ENCODE measurements around the gene BID.
A peak's percentile ranks its signal among the peaks of the same experiment; 100 is the strongest.

DNA sequence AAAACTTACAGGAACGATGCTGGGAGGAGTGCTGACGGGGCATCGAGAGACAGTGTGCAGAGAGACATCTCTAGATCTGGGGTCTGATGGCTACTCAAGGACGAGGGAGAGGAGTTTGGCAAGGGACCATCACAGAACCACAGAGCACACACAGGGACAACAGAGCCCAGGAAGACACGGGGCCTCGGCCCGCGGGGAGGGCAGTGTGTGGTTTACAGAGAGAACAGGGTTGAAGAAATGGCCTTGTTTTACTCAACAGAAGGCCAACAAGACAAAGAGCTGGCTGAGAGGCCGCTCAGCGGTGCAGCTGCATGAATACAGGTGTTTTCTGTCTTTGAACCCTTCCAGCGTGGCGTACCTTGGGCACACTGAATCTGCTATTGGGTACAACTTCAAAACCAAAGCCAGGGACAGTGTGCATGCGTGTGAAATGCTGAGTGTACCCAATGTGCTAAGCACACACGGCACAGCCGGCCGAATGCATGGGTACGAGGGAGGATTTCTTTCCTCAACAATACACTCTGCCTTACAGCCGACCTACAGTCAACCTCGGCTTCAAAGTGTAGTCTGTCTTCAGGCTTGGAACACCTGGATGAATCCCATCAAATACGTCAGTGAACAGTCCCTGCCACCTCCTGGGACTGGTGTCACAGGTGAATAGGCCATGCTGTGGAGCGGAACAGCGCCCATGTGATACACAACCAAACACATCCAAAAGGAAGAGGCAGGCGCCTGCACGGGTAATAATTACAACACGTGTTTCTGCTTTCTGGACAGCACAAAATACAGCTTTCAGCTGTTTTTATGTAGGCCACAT, 20.7 kb upstream of the BID start:
- peak; percentile 84 for TF ChIP-seq POLR2AphosphoS5 (IDR thresholded peaks at IDR 0.05; ENCODE audit: low read length)
- TF ChIP-seq POLR2A (IDR thresholded peaks at IDR 0.05; ENCODE audit: low read depth, low read length) = no peak
- no peak for TF ChIP-seq ZNF384 (IDR thresholded peaks at IDR 0.05; ENCODE audit: borderline replicate concordance, low read depth, low read length)

Data from GM12878 (cell line).